ENCODE results near the gene MAML3.
A peak's percentile ranks its signal among the peaks of the same experiment; 100 is the strongest.

The MAML3 gene

GRCh38 chr4:140047017-140047640 lies 106.9 kb downstream of the MAML3 start:
- no peak for DNase-seq (ENCODE audit: low read depth, low spot score)

- no peak for DNase-seq (ENCODE audit: low read depth, low spot score)
Measured at GRCh38 chr4:140046543-140046942, 107.4 kb downstream of the MAML3 start.

- no peak for DNase-seq (ENCODE audit: low read depth, low spot score)
Measured at GRCh38 chr4:140046016-140046415, 108.0 kb downstream of the MAML3 start.

GRCh38 chr4:140044337-140044902 lies 109.6 kb downstream of the MAML3 start:
- no peak for DNase-seq (ENCODE audit: low read depth, low spot score)

- no peak for DNase-seq (ENCODE audit: low read depth, low spot score)
Measured at GRCh38 chr4:140042634-140043033, 111.3 kb downstream of the MAML3 start.

- DNase-seq (ENCODE audit: low read depth, low spot score) = no peak
Measured at GRCh38 chr4:140038031-140038533, 115.9 kb downstream of the MAML3 start.

GRCh38 chr4:140037353-140038030 lies 116.5 kb downstream of the MAML3 start:
- DNase-seq (ENCODE audit: low read depth, low spot score) = no peak

GRCh38 chr4:140031706-140032105 lies 122.3 kb downstream of the MAML3 start:
- no peak for DNase-seq (ENCODE audit: low read depth, low spot score)

GRCh38 chr4:140031061-140031460 lies 122.9 kb downstream of the MAML3 start:
- no peak for DNase-seq (ENCODE audit: low read depth, low spot score)

- DNase-seq (ENCODE audit: low read depth, low spot score) = no peak
Measured at GRCh38 chr4:140028676-140029517, 125.1 kb downstream of the MAML3 start.

- DNase-seq (ENCODE audit: low read depth, low spot score) = no peak
Measured at GRCh38 chr4:140028101-140028500, 125.9 kb downstream of the MAML3 start.

GRCh38 chr4:140027101-140027500 lies 126.9 kb downstream of the MAML3 start:
- DNase-seq (ENCODE audit: low read depth, low spot score) = no peak

GRCh38 chr4:140025470-140025869 lies 128.5 kb downstream of the MAML3 start:
- no peak for DNase-seq (ENCODE audit: low read depth, low spot score)

GRCh38 chr4:140020457-140021361 lies 133.3 kb downstream of the MAML3 start:
- DNase-seq (ENCODE audit: low read depth, low spot score) = no peak

- no peak for DNase-seq (ENCODE audit: low read depth, low spot score)
Measured at GRCh38 chr4:140019619-140020347, 134.2 kb downstream of the MAML3 start.

GRCh38 chr4:140018931-140019618 lies 134.9 kb downstream of the MAML3 start:
- no peak for DNase-seq (ENCODE audit: low read depth, low spot score)

GRCh38 chr4:140014284-140014683 lies 139.7 kb downstream of the MAML3 start:
- no peak for DNase-seq (ENCODE audit: low read depth, low spot score)

- DNase-seq (ENCODE audit: low read depth, low spot score) = peak; percentile 37
Measured at GRCh38 chr4:140012688-140013486, 141.1 kb downstream of the MAML3 start.

- no peak for DNase-seq (ENCODE audit: low read depth, low spot score)
Measured at GRCh38 chr4:140005699-140006098, 148.3 kb downstream of the MAML3 start.
